IPS-15b (cell line): ENCODE measurements around the gene SMIM35.
"Not testable (repeated sequence)": the region's sequence is repeated elsewhere in the genome, so short reads cannot be mapped to it uniquely, and the experiment has no call there.

ENCODE experiments used
- H3K27me3 ChIP-seq: one replicate; pipeline ENCODE4 v1.6.1; 2013; ENCODE audit warnings: low read length; ENCODE audit not compliant: control insufficient read depth, insufficient read depth
- H3K36me3 ChIP-seq: one replicate; pipeline ENCODE4 v1.6.1; 2013; ENCODE audit warnings: low read length; ENCODE audit not compliant: control insufficient read depth, insufficient read depth
- H3K4me1 ChIP-seq: one replicate; pipeline ENCODE4 v1.6.1; 2013; ENCODE audit warnings: mild to moderate bottlenecking, low read length; ENCODE audit not compliant: control insufficient read depth, insufficient read depth
- H3K4me3 ChIP-seq: one replicate; pipeline ENCODE4 v1.5.1; 2013; ENCODE audit warnings: low read depth, low read length
- H3K9ac ChIP-seq: one replicate; pipeline ENCODE4 v1.6.1; 2013; ENCODE audit warnings: low read depth, mild to moderate bottlenecking, low read length
- H3K9me3 ChIP-seq: one replicate; pipeline ENCODE4 v1.6.1; 2013; ENCODE audit warnings: mild to moderate bottlenecking, low read length; ENCODE audit not compliant: control insufficient read depth, insufficient read depth

Gene SMIM35

GRCh38 chr11:118010738-118011461, 75.9 kb downstream of the SMIM35 start:
- H3K9ac ChIP-seq, result no peak overlapping the region
- H3K4me1 ChIP-seq, result no peaks in the 10 kb centered on the region
- H3K27me3 ChIP-seq, result no peaks in the 10 kb centered on the region
- no peaks in the 10 kb centered on the region for H3K36me3 ChIP-seq
- H3K4me3 ChIP-seq, result no peak overlapping the region
- no peaks in the 10 kb centered on the region for H3K9me3 ChIP-seq

DNA sequence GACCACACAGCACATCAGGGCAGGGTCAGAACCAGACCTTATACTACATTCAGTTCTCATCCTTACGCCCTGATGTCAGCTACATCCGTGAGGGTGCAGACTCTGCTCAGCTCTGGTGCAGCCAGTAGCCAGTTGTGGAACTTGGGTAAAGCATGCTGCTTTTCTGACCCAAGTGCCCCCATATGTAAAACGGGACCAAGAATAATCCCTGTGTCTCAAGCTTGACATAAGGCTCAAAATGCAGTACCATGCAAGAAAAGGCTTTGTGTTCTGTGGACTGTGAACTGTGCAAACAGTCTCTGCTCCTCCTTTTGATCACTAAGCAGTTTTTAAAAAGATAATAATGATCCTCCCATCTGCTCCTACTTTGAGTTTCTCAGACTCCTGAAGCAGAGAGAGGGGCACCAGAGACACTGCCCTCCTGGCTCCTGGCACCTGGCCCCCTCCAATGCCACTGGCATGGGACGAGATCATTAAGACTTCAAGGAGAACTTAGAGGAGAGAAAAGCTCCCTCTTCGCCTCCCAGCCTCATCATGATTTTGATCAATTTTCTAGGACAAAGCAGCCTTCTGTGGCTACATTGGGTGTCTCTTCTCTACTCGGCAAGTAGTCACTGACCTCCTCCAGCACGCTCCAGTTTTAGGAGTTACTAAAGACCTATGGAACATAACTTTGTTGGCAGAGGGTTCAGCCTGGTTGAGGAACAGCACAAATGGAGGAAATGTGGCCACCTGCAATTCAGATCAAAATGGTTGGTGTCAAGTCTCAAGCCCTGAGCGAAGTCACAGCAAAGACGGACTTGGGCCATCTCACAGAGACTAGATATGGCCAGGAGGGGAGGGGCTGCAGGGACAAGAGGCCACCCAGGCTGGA, 76.7 kb downstream of the SMIM35 start:
- Histone ChIP-seq H3K4me3 (no peak overlapping the region), H3K27me3 (no peaks in the 10 kb centered on the region), H3K9ac (no peak overlapping the region), H3K36me3 (no peaks in the 10 kb centered on the region), H3K9me3 (no peaks in the 10 kb centered on the region), H3K4me1 (no peaks in the 10 kb centered on the region)

DNA sequence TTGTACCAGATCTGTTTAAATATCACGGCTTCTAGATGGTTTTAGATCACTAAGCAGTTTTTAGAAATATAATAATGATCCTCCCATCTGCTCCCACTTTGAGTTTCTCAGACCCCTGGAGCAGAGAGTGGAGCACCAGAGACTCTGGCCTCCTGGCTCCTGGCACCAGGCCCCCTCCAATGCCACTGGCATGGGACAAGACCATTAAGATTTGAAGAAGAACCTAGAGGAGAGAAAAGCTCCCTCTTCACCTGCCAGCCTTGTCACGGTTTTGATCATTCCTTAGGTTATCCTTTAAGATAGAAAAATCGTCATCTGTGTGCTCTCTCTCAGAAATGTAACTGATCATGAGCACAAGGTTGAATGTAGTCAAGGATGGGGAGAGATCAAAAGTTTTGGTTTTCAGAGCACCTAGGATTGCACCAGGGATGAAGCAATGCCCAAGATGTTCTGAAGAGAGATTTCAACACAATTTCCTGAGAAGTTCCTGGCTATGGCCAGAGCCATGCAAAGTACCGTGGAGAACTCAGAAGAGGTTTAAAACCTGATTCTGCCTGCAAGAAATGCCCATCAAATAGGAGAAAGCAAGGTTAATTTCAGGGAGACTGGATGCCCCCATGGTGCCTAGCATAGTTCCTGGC, 78.4 kb downstream of the SMIM35 start:
- Histone ChIP-seq H3K36me3 (no peaks in the 10 kb centered on the region), H3K9ac (no peak overlapping the region), H3K4me1 (no peaks in the 10 kb centered on the region), H3K27me3 (no peaks in the 10 kb centered on the region), H3K4me3 (no peak overlapping the region), H3K9me3 (no peaks in the 10 kb centered on the region)

- H3K36me3 ChIP-seq, H3K4me3 ChIP-seq, H3K27me3 ChIP-seq, H3K9ac ChIP-seq, H3K9me3 ChIP-seq, H3K4me1 ChIP-seq: not testable (repeated sequence)
Observed at GRCh38 chr11:118007563-118008270, 79.0 kb downstream of the SMIM35 start.

DNA sequence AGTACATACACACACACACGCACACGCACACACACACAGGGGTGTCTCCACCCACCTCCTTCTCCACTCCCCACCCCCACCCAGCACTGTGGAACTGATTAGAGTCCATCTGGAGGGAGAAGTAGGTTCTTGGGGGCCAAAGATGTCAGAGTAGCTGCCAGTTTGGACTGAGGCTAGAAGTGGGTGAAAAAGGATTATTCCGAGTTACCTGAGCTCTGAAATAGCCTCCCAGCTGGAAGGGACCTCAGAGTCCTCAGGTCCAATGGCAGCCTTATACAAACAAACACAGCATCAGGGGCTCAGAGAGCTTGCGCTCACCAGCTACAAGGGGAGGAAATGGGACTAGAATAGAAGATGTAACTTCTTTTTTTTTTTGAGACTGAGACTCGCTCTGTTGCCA, 79.7 kb downstream of the SMIM35 start:
- Histone ChIP-seq H3K27me3 (no peaks in the 10 kb centered on the region), H3K9ac (no peak overlapping the region), H3K4me1 (peaks cover 5% of the 10 kb centered on the region), H3K36me3 (no peaks in the 10 kb centered on the region), H3K4me3 (no peak overlapping the region), H3K9me3 (no peaks in the 10 kb centered on the region)

GRCh38 chr11:118006153-118006534, 80.6 kb downstream of the SMIM35 start:
- Histone ChIP-seq H3K9me3 (no peaks in the 10 kb centered on the region), H3K27me3 (no peaks in the 10 kb centered on the region), H3K4me3 (no peak overlapping the region), H3K36me3 (no peaks in the 10 kb centered on the region), H3K9ac (no peak overlapping the region), H3K4me1 (peaks cover 5% of the 10 kb centered on the region)

DNA sequence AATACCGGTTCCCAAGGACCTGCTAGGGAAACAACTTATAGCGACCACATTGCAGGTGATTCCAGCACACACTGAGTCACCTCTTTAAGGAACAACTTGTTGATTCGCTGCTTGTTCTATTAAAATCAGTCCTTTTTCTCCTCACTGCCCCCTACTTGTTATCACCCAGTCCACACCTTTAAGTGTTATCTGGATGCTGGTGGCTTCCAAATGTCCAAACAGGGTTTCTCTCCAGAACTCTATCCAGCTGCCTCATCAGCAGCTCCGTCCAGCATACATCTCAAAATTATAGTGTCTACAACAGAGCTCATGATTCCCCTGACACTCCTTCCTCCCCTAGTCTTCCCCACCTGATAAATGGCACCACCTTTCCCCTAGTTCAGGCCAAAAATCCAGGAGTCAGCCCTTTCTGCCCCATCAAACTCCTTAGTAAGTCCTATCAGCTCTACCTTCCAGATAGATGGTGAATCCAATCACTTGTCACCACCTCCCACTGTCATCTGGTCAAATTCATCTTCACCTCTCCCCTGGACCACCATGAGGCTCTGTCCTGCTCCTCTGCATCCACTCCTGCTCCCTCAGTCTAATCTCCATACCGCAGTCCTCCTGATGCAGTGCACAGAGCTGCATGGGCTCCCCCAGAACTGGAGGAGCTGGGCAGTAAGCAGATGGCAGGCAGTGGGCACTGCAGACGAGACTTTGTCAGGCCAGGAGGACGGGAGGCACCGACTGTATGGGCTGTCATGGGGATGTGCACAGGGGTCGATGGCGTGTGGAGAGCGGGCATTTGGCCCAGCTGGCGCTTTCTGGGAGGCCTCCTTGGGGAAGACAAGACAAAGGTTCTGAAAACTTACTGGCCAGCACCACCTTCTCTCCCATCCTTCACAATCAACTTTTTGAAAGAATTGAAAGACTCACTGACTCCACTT, 81.3 kb downstream of the SMIM35 start:
- no peaks in the 10 kb centered on the region for H3K27me3 ChIP-seq
- peaks cover 5% of the 10 kb centered on the region for H3K4me1 ChIP-seq
- no peaks in the 10 kb centered on the region for H3K36me3 ChIP-seq
- no peak overlapping the region for H3K4me3 ChIP-seq
- H3K9me3 ChIP-seq, result no peaks in the 10 kb centered on the region
- H3K9ac ChIP-seq, result no peak overlapping the region

DNA sequence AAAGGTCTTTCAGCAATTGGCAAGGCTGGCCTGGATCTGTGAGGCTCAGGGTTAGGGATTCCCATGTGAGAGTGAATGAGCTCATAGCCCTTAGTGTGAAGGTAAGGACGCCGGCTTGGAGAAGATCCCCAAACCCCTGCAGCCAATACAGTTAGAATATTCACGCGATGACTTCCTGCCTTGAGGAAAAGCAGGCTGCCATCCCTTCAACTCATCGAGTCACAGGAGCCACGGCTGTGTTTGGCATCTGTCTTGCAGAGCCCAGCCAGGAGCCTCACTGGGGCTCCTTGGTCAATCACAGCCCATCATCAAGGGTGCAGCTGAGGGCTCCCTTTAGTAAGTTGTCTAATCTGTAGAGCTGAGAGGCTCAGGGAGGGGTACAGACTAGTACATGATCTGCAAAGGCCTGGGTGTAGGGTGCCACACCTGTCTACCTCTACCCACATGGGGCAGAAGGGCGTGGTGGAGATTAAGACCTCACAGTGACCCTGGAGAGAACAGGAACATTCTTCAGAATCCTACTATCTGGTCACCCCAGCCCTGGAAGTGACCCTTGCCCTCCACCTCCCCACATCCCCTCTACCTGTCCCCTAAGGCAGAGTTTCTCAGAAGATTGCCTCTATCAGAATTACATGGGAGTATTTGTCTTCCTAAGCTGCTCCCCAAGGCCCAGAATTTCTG, 82.1 kb downstream of the SMIM35 start:
- H3K4me3 ChIP-seq, result no peak overlapping the region
- no peaks in the 10 kb centered on the region for H3K9me3 ChIP-seq
- H3K9ac ChIP-seq, result no peak overlapping the region
- H3K4me1 ChIP-seq, result peaks cover 5% of the 10 kb centered on the region
- no peaks in the 10 kb centered on the region for H3K27me3 ChIP-seq
- H3K36me3 ChIP-seq, result no peaks in the 10 kb centered on the region

- Histone ChIP-seq H3K36me3 (no peaks in the 10 kb centered on the region), H3K4me1 (peaks cover 5% of the 10 kb centered on the region), H3K4me3 (no peak overlapping the region), H3K9me3 (no peaks in the 10 kb centered on the region), H3K27me3 (no peaks in the 10 kb centered on the region), H3K9ac (no peak overlapping the region)
Observed at GRCh38 chr11:118003456-118003855, 83.3 kb downstream of the SMIM35 start.

GRCh38 chr11:118002541-118003423, 84.0 kb downstream of the SMIM35 start:
- H3K9me3 ChIP-seq, result no peaks in the 10 kb centered on the region
- no peak overlapping the region for H3K9ac ChIP-seq
- H3K4me1 ChIP-seq, result peaks cover 5% of the 10 kb centered on the region
- no peak overlapping the region for H3K4me3 ChIP-seq
- H3K27me3 ChIP-seq, result no peaks in the 10 kb centered on the region
- no peaks in the 10 kb centered on the region for H3K36me3 ChIP-seq
